ENCODE measurements around the gene TP63. TPM values are rescaled to one million over a fixed set of nuclear protein-coding genes. Genes with fewer than 3 reads are reported as not detected.
"Not testable (repeated sequence)": the region's sequence is repeated elsewhere in the genome, so short reads cannot be mapped to it uniquely, and the experiment has no call there.

Gene TP63
- total RNA-seq, 2 experiments from 2014 or later: 0.45 to 0.53 TPM

- no peaks in the 10 kb centered on the region for H3K27me3 Mint-ChIP-seq
- POLR2A ChIA-PET: no interaction called here
- ATAC-seq (ENCODE audit: low read depth): no peak
These were observed 25.5 kb upstream of the TP63 start for GRCh38 chr3:189605717-189606116.

GRCh38 chr3:189606774-189607173 lies 24.4 kb upstream of the TP63 start:
- Mint-ChIP-seq H3K9me3 (peaks cover 12% of the 10 kb centered on the region), H3K36me3 (peaks cover under 1% of the 10 kb centered on the region), H3K4me1 (no peaks in the 10 kb centered on the region), H3K4me3 (no peak overlapping the region), H3K27me3 (no peaks in the 10 kb centered on the region), H3K27ac (no peak overlapping the region)
- POLR2A ChIA-PET: no interaction called here
- no peak for DNase-seq
- ATAC-seq (ENCODE audit: low read depth): no peak

More at GRCh38 chr3:189605717-189606116, 25.5 kb upstream of the TP63 start:
- Mint-ChIP-seq H3K36me3 (no peaks in the 10 kb centered on the region), H3K4me1 (no peaks in the 10 kb centered on the region), H3K9me3 (peaks cover 4% of the 10 kb centered on the region), H3K4me3 (no peak overlapping the region), H3K27ac (no peak overlapping the region)
- DNase-seq: no peak

- H3K36me3 Mint-ChIP-seq; H3K4me3 Mint-ChIP-seq; H3K4me1 Mint-ChIP-seq; H3K27me3 Mint-ChIP-seq; H3K27ac Mint-ChIP-seq; ATAC-seq (ENCODE audit: low read depth); DNase-seq; POLR2A ChIA-PET: not testable (repeated sequence)
- peaks cover 15% of the 10 kb centered on the region for H3K9me3 Mint-ChIP-seq
These were observed 18.5 kb upstream of the TP63 start for GRCh38 chr3:189612641-189613040.

GRCh38 chr3:189613122-189613521 lies 18.1 kb upstream of the TP63 start:
- POLR2A ChIA-PET: no interaction called here
- H3K9me3 Mint-ChIP-seq: peaks cover 15% of the 10 kb centered on the region
- no peak overlapping the region for H3K27ac Mint-ChIP-seq
- no peak overlapping the region for H3K4me3 Mint-ChIP-seq
- H3K27me3 Mint-ChIP-seq: no peaks in the 10 kb centered on the region
- DNase-seq: no peak
- H3K4me1 Mint-ChIP-seq: no peaks in the 10 kb centered on the region
- peaks cover 3% of the 10 kb centered on the region for H3K36me3 Mint-ChIP-seq
- no peak for ATAC-seq (ENCODE audit: low read depth)

- POLR2A ChIA-PET: no interaction called here
- Mint-ChIP-seq H3K9me3 (peaks cover 2% of the 10 kb centered on the region), H3K4me3 (no peak overlapping the region), H3K27me3 (no peaks in the 10 kb centered on the region), H3K36me3 (peaks cover 2% of the 10 kb centered on the region), H3K27ac (no peak overlapping the region), H3K4me1 (no peaks in the 10 kb centered on the region)
- ATAC-seq (ENCODE audit: low read depth): no peak
- no peak for DNase-seq
These were observed 9.1 kb upstream of the TP63 start for GRCh38 chr3:189621948-189622603.

- POLR2A ChIA-PET: no interaction called here
These were observed 8.6 kb upstream of the TP63 start for GRCh38 chr3:189622629-189623028.

GRCh38 chr3:189624130-189624529 lies 7.1 kb upstream of the TP63 start:
- no peak overlapping the region for H3K4me3 Mint-ChIP-seq
- no peak overlapping the region for H3K27ac Mint-ChIP-seq
- H3K4me1 Mint-ChIP-seq: no peaks in the 10 kb centered on the region
- ATAC-seq (ENCODE audit: low read depth) (no peak), DNase-seq (no peak)
- peaks cover 2% of the 10 kb centered on the region for H3K36me3 Mint-ChIP-seq
- H3K9me3 Mint-ChIP-seq: peaks cover 2% of the 10 kb centered on the region
- POLR2A ChIA-PET: no interaction called here
- H3K27me3 Mint-ChIP-seq: no peaks in the 10 kb centered on the region

More at GRCh38 chr3:189622629-189623028, 8.6 kb upstream of the TP63 start:
- H3K9me3 Mint-ChIP-seq: peaks cover 2% of the 10 kb centered on the region
- peaks cover 2% of the 10 kb centered on the region for H3K36me3 Mint-ChIP-seq
- no peaks in the 10 kb centered on the region for H3K27me3 Mint-ChIP-seq
- no peak overlapping the region for H3K4me3 Mint-ChIP-seq
- no peak overlapping the region for H3K27ac Mint-ChIP-seq
- ATAC-seq (ENCODE audit: low read depth) (no peak), DNase-seq (no peak)
- no peaks in the 10 kb centered on the region for H3K4me1 Mint-ChIP-seq

GRCh38 chr3:189625071-189625470 lies 6.1 kb upstream of the TP63 start:
- Mint-ChIP-seq H3K36me3 (no peaks in the 10 kb centered on the region), H3K27ac (no peak overlapping the region), H3K4me1 (no peaks in the 10 kb centered on the region), H3K27me3 (no peaks in the 10 kb centered on the region), H3K4me3 (no peak overlapping the region), H3K9me3 (no peaks in the 10 kb centered on the region)
- DNase-seq (no peak), ATAC-seq (ENCODE audit: low read depth) (no peak)
- POLR2A ChIA-PET: no interaction called here

GRCh38 chr3:189625572-189625971 lies 5.6 kb upstream of the TP63 start:
- H3K4me1 Mint-ChIP-seq: no peaks in the 10 kb centered on the region
- H3K36me3 Mint-ChIP-seq: no peaks in the 10 kb centered on the region
- H3K27me3 Mint-ChIP-seq: no peaks in the 10 kb centered on the region
- no peak overlapping the region for H3K27ac Mint-ChIP-seq
- H3K4me3 Mint-ChIP-seq: no peak overlapping the region
- ATAC-seq (ENCODE audit: low read depth) (no peak), DNase-seq (no peak)
- no peaks in the 10 kb centered on the region for H3K9me3 Mint-ChIP-seq
- POLR2A ChIA-PET: no interaction called here

- POLR2A ChIA-PET: no interaction called here
- Mint-ChIP-seq H3K4me3 (no peak overlapping the region), H3K27me3 (no peaks in the 10 kb centered on the region), H3K4me1 (no peaks in the 10 kb centered on the region), H3K9me3 (no peaks in the 10 kb centered on the region), H3K36me3 (no peaks in the 10 kb centered on the region), H3K27ac (no peak overlapping the region)
- DNase-seq (no peak), ATAC-seq (ENCODE audit: low read depth) (no peak)
These were observed 4.9 kb upstream of the TP63 start for GRCh38 chr3:189626286-189626685.

- Mint-ChIP-seq H3K4me3 (no peak overlapping the region), H3K9me3 (no peaks in the 10 kb centered on the region), H3K27me3 (no peaks in the 10 kb centered on the region), H3K27ac (no peak overlapping the region), H3K36me3 (no peaks in the 10 kb centered on the region), H3K4me1 (no peaks in the 10 kb centered on the region)
- no peak for ATAC-seq (ENCODE audit: low read depth)
- POLR2A ChIA-PET: no interaction called here
- DNase-seq: no peak
These were observed 1.3 kb upstream of the TP63 start for GRCh38 chr3:189629803-189630455.

GRCh38 chr3:189630767-189631372 lies 319 bp upstream of the TP63 start:
- H3K4me3 Mint-ChIP-seq: no peak overlapping the region
- H3K9me3 Mint-ChIP-seq: no peaks in the 10 kb centered on the region
- DNase-seq (no peak), ATAC-seq (ENCODE audit: low read depth) (no peak)
- H3K4me1 Mint-ChIP-seq: no peaks in the 10 kb centered on the region
- H3K36me3 Mint-ChIP-seq: no peaks in the 10 kb centered on the region
- no peak overlapping the region for H3K27ac Mint-ChIP-seq
- POLR2A ChIA-PET: no interaction called here
- no peaks in the 10 kb centered on the region for H3K27me3 Mint-ChIP-seq

- H3K4me1 Mint-ChIP-seq: no peaks in the 10 kb centered on the region
- H3K9me3 Mint-ChIP-seq: no peaks in the 10 kb centered on the region
- no peak overlapping the region for H3K27ac Mint-ChIP-seq
- ATAC-seq (ENCODE audit: low read depth) (no peak), DNase-seq (no peak)
- no peaks in the 10 kb centered on the region for H3K27me3 Mint-ChIP-seq
- H3K36me3 Mint-ChIP-seq: no peaks in the 10 kb centered on the region
- H3K4me3 Mint-ChIP-seq: no peak overlapping the region
- POLR2A ChIA-PET: no interaction called here
These were observed 220 bp downstream of the TP63 start for GRCh38 chr3:189631409-189631808.

GRCh38 chr3:189632242-189632641 lies 1.1 kb downstream of the TP63 start:
- Mint-ChIP-seq H3K4me3 (no peak overlapping the region), H3K36me3 (no peaks in the 10 kb centered on the region), H3K9me3 (no peaks in the 10 kb centered on the region), H3K4me1 (no peaks in the 10 kb centered on the region), H3K27me3 (no peaks in the 10 kb centered on the region), H3K27ac (no peak overlapping the region)
- POLR2A ChIA-PET: no interaction called here
- DNase-seq (no peak), ATAC-seq (ENCODE audit: low read depth) (no peak)
